Activated CD4-positive, CD25-positive, alpha-beta regulatory T cell (primary cell): ENCODE results near the gene PITPNM3.

ENCODE experiments used
- DNase-seq, 4 experiments: peaks; one replicate each; lab custom pipeline; 2025; lab: John Stamatoyannopoulos, UW

The PITPNM3 gene

GRCh38 chr17:6526362-6527152 lies 29.8 kb downstream of the PITPNM3 start:
- DNase-seq = no peak

GRCh38 chr17:6525731-6526130 lies 30.6 kb downstream of the PITPNM3 start:
- DNase-seq = no peak

DNA sequence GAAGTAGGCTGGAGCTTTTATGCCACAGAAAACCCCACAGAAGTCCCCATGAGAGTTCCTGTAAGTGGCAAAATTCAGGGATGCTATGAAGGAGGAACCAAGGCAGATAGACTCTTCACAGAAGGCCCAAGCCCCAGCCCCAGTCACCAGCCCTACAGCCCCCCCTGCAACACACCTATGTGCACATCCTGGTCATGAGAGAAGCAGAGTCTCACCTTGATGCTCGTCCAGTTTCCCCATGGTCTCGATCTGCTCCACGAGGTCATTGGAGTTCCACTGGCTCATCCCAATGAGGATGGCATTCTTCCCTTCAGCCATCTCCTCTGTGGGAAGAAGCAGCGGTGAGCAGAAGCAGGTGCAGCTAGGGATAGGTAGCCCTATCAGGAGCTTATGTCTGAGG lies 31.2 kb downstream of the PITPNM3 start:
- no peak for DNase-seq

DNA sequence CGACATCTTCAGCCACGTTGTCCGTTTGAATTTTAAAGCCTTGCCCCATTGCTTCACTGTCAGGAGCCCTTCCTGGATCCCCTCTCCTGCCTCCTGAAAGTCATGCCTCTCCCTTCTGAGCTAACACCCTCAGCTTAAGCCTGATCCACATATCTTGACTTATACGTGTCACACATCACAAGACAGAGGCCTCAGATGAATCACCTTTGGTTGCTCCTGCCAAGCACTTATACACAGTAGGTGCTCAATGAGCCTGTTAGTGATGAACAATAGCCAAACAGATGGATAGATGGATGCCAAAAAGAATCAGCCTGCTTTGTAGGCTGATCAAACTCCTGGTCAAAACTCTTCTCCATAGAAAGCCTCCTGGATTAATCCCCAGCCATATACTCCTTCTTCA lies 31.8 kb downstream of the PITPNM3 start:
- no peak for DNase-seq

DNA sequence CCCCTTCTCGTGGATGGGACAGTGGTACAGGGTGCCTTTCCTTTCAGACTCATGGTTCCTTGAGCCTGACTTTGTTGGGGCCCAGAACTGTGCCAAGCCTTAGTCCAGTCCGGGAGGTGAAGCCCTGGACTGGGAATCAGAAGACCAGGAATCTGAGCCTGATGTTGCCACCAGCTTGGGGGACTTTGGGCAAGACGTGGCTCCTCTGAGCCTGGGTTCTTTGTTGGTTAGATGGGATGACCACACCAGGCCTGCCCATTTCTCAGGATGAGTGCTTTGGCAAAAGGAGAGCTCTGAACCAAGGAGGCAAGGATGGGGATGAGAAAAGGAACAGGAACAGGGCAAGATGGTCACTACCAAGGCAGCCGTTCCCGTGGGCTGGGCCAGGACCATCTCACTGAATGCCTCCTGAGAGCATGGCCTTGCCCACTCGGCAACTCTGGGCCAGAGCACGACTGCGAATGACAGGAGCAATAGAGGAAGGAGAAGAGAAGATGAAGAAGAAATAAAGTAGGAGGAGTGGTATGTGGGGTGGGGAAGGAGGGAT lies 32.5 kb downstream of the PITPNM3 start:
- no peak for DNase-seq

- DNase-seq = no peak
These were observed 33.0 kb downstream of the PITPNM3 start for GRCh38 chr17:6523330-6523729.

DNA sequence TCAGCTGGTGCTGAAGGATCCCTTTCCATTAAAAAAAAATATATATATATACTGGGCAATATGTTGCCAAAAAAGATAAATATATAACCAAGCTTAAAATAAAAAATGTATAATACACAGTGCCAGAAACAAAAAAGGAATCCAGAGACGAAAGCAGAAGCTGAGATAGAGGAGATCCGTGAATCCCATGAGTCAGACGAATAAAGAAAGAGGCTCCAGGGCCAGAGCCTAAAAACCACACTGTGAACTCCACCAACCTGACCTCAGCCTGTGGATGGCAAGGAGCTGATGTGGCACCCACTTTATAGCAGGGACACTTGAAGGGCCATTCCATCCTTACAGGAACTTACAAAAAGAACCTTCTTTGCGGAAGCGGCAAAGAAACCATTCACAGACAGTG lies 34.8 kb downstream of the PITPNM3 start:
- no peak for DNase-seq

GRCh38 chr17:6517062-6517461 lies 39.3 kb downstream of the PITPNM3 start:
- no peak for DNase-seq

DNA sequence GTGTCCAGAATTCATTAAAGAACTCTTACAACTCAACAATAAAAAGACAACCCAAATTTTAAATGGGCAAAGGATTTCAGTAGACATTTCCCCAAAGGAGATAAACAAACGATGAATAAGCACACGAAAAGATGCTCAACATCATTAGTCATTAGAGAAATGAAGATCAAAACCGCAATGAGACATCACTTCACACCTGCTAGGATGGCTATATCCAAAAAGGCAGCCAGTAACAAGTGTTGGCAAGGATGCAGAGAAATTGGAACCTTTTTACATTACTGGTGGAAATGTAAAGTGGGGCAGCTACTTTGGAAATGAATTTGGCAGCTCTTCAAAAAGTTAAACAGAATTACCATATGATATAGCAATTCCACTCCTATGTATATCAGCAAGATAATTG lies 42.0 kb downstream of the PITPNM3 start:
- DNase-seq = no peak

- no peak for DNase-seq
These were observed 43.8 kb downstream of the PITPNM3 start for GRCh38 chr17:6512552-6512951.

GRCh38 chr17:6510321-6510977 lies 45.9 kb downstream of the PITPNM3 start:
- DNase-seq = no peak

DNA sequence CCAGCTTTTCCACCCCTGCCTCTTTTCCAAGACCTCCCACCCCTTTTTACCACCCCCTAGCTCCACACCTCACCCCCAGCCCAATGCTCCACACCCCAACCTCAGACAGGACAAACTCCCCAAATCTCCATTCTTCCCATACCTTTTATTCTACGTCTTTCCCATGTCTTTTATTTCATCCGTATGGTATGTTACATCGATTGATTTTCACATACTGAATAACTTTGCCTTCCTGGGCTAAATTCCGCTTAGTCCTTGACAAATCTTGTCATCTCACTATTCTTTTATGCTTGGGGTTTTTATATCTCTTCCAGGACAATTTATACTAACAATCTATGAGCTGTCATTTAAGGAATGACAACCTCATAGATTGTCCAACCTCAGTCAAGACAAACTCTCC lies 46.4 kb downstream of the PITPNM3 start:
- no peak for DNase-seq

DNA sequence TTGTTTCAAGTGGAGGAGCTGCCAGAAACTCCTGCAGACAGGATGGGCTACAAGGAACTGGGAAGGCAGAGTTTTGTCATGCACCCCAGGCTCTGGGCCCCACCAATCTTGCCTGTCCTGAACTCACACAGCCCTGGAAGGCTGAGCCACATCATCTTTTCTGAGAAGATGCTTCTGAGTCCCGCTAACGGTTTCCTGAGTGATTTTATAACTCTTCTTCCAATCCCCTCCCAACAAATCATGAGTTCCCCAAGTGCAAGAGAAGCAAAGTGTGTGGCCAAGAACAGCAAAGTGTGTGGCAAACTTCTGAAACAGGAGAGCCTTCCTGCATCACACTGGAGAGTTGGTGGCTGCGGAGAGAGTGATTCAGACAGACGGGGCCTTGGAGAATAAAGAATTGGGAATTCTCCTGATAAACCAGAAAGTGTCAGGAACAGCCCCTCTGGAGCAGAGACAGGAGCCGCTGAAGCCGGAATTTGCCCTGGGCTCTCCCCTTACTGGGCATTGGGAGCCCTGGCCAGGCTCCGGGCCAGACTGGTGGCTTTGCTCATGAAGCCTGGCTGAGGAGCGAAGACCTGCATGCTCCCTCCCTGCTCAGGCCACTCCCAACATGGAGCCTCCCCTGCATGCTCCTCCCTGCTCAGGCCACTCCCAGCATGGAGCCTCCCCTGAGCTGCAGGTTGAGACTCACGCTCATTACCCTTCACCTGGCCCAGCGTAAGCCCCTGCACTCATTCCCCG lies 47.2 kb downstream of the PITPNM3 start:
- DNase-seq = no peak

- DNase-seq = no peak
These were observed 47.8 kb downstream of the PITPNM3 start for GRCh38 chr17:6508519-6509030.

GRCh38 chr17:6508016-6508415 lies 48.3 kb downstream of the PITPNM3 start:
- DNase-seq = no peak

- no peak for DNase-seq
These were observed 48.8 kb downstream of the PITPNM3 start for GRCh38 chr17:6507535-6507934.

GRCh38 chr17:6506679-6507231 lies 49.6 kb downstream of the PITPNM3 start:
- DNase-seq = no peak

- DNase-seq = no peak
These were observed 50.8 kb downstream of the PITPNM3 start for GRCh38 chr17:6505425-6506142.

DNA sequence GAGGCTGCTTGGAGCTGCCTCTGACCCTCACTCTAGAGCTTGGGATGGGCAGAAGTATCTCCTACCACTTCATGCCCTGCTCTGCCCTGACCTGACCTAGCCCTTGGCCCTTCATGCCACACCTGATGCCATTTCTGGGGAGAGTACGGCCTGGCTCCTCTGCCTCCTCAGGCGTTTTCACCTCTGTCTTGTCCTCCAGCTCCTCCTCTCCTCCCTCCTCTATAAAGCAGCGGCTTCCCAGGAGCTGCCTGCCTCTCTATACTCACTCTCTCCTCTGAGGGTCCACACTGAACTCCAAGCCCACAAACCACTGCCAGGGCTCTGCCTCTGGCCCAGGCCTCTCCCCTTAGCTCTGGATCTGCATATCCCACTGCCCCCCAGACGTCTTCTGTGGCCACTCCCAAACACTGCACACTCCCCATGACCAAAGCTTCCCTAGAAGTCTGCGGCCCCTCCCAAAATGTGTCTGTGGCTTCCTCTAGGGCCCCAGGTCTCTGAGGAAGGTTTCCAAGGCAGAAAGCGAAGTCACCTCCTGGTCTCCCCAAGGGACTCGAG lies 52.6 kb downstream of the PITPNM3 start:
- no peak for DNase-seq

DNA sequence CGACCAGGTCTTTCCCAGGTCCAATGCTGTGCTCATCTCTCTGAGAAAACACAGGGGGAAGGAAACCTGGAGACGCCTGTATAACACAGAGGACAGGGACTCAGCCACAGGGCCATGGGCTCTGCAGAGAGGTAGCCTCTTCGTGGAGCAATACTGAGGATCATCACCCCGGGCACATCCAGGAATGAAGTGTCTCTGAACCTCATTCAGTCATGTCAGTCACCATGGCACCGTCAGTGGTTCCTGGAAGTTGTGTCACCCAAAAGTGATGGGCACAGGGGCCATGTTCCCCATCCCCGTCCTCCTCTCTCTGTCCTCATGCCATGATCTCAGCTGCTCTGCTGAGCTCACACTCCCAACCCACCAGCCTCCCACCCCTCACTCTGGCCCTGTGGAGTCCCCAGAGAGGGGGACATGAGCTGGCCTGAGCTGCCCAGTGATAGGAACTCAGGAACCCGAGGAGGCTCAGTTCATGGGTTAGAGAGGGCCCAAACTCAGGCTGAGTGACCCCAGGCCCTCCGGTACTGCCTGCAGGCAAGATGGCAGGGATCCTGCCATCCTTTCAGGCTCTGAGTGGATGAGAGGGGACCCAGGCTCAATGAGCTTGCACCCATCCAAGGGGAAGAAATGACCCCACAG lies 53.4 kb downstream of the PITPNM3 start:
- no peak for DNase-seq

GRCh38 chr17:6502142-6502541 lies 54.2 kb downstream of the PITPNM3 start:
- DNase-seq = no peak
